22Rv1 (cell line): ENCODE data around the gene EYS.
"Not testable (repeated sequence)": the region's sequence is repeated elsewhere in the genome, so short reads cannot be mapped to it uniquely, and the experiment has no call there.

Source experiments
- CTCF ChIP-seq: fragments of 450-650 bp; IDR thresholded peaks from 2 replicates; pipeline ENCODE4 v1.5.1; 2017; ENCODE audit warnings: mild to moderate bottlenecking
- ZFX ChIP-seq: fragments of 450-650 bp; IDR thresholded peaks from 2 replicates; pipeline ENCODE4 v1.6.1; 2017; ENCODE audit warnings: antibody characterized with exemption, borderline replicate concordance

GRCh38 chr6:64238908-64239307, 1468.1 kb downstream of the EYS start:
- TF ChIP-seq CTCF, ZFX: not testable (repeated sequence)
